ENCODE results near the gene RGS6. TPM values are rescaled to one million over a fixed set of nuclear protein-coding genes. Genes with fewer than 3 reads are reported as not detected.

Gene RGS6
- total RNA-seq, 4 donors from 2014 or later: 0.83 to 2.4 (median 1.5) TPM

GRCh38 chr14:72614365-72614764 is 682.1 kb downstream of the RGS6 start:
- Histone ChIP-seq H3K36me3 (no peaks in the 10 kb centered on the region), H3K4me1 (peaks cover 33 to 60% (median 41%) of the 10 kb centered on the region in 4 donors), H3K27ac (replicated peaks in 1 of 4) (no peak overlapping the region), H3K9me3 (no peaks in the 10 kb centered on the region), H3K27me3 (no peaks in the 10 kb centered on the region), H3K4me3 (no peak overlapping the region)
- no peak for TF ChIP-seq POLR2A (IDR thresholded peaks at IDR 0.05; ENCODE audit: low read depth)
- TF ChIP-seq, protein P1, sequence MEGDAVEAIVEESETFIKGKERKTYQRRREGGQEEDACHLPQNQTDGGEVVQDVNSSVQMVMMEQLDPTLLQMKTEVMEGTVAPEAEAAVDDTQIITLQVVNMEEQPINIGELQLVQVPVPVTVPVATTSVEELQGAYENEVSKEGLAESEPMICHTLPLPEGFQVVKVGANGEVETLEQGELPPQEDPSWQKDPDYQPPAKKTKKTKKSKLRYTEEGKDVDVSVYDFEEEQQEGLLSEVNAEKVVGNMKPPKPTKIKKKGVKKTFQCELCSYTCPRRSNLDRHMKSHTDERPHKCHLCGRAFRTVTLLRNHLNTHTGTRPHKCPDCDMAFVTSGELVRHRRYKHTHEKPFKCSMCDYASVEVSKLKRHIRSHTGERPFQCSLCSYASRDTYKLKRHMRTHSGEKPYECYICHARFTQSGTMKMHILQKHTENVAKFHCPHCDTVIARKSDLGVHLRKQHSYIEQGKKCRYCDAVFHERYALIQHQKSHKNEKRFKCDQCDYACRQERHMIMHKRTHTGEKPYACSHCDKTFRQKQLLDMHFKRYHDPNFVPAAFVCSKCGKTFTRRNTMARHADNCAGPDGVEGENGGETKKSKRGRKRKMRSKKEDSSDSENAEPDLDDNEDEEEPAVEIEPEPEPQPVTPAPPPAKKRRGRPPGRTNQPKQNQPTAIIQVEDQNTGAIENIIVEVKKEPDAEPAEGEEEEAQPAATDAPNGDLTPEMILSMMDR (IDR thresholded peaks at IDR 0.05): no peak
- no peak for TF ChIP-seq EP300 (IDR thresholded peaks at IDR 0.05)
- TF ChIP-seq POLR2AphosphoS5 (IDR thresholded peaks at IDR 0.05): no peak
- intact Hi-C loops (cut with DNase I): no loop called here
- no peak for DNase-seq (ENCODE audit: extremely low spot score)
- 83% methylated on average over 3 of the region's 3 CpGs for WGBS

GRCh38 chr14:72614891-72615415 is 682.7 kb downstream of the RGS6 start:
- TF ChIP-seq POLR2AphosphoS5 (IDR thresholded peaks at IDR 0.05): no peak
- TF ChIP-seq EP300 (IDR thresholded peaks at IDR 0.05): no peak
- TF ChIP-seq, protein P1 (IDR thresholded peaks at IDR 0.05): no peak
- TF ChIP-seq POLR2A (IDR thresholded peaks at IDR 0.05; ENCODE audit: low read depth): no peak
- H3K9me3 ChIP-seq: no peaks in the 10 kb centered on the region
- H3K27ac ChIP-seq (replicated peaks in 1 of 4): peak overlapping the region in 3 of 4 donors; percentile 13 to 55 (median 48)
- peaks cover 33 to 60% (median 41%) of the 10 kb centered on the region in 4 donors for H3K4me1 ChIP-seq
- intact Hi-C loops (cut with DNase I): no loop called here
- H3K27me3 ChIP-seq: no peaks in the 10 kb centered on the region
- 79% methylated on average over 11 of the region's 11 CpGs for WGBS
- H3K36me3 ChIP-seq: no peaks in the 10 kb centered on the region
- DNase-seq (ENCODE audit: extremely low spot score): peak; percentile 66
- no peak overlapping the region for H3K4me3 ChIP-seq

DNA sequence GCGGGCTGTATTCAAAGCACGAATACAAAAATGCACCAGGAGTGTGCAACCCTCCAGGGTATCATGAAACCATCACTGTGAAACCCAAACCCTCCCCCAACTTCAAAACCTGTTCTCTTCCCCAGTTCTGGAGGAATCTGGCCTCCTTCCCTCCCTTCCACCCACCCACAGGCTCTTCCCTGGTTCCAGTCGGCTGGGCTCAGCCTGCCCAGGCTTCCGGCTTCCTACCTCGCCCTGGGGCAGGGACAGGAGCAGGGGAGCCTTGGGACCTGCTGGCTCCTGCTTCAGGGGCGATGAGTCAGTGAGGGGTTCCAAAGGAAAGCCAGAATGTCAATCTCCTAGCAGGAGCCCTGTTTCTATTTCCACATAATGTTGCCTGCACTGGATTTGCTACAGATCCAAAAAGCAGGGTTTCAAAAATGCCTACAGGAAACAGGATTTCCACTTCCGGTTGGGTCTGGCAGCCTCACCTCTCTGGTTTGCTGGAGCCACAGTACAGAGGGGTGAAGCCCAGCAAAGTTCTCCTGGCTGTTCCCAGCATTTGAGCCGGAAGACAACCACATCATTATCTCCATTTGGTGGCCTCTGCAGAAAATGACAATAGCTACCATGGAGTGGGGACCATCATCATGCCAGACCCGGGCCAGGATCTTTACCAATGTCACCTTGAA is 683.4 kb downstream of the RGS6 start:
- TF ChIP-seq POLR2AphosphoS5 (IDR thresholded peaks at IDR 0.05): no peak
- TF ChIP-seq EP300 (IDR thresholded peaks at IDR 0.05): no peak
- TF ChIP-seq, protein P1 (IDR thresholded peaks at IDR 0.05): no peak
- no peak for TF ChIP-seq POLR2A (IDR thresholded peaks at IDR 0.05; ENCODE audit: low read depth)
- intact Hi-C loops (cut with DNase I): no loop called here
- peak; percentile 68 for DNase-seq (ENCODE audit: extremely low spot score)
- no peaks in the 10 kb centered on the region for H3K27me3 ChIP-seq
- H3K36me3 ChIP-seq: no peaks in the 10 kb centered on the region
- H3K9me3 ChIP-seq: no peaks in the 10 kb centered on the region
- peaks cover 33 to 60% (median 41%) of the 10 kb centered on the region in 4 donors for H3K4me1 ChIP-seq
- H3K27ac ChIP-seq (replicated peaks in 1 of 4): peak overlapping the region in 3 of 4 donors; percentile 13 to 55 (median 15)
- H3K4me3 ChIP-seq: no peak overlapping the region
- WGBS: 63% methylated on average over 9 of the region's 9 CpGs

Small RNAs within 50 kb of the gene (small RNA-seq; reads per million reads assigned to genes)
- 0 reads per million in 3 donors for gene MIR7843
- 0 reads per million in 3 donors for gene RF00019
